IMR-90 (cell line): ENCODE data around the gene PRKG2. TPM values are rescaled to one million over a fixed set of nuclear protein-coding genes. Genes with fewer than 3 reads are reported as not detected.

Experiments
- ATAC-seq: fragments of 200-7000 bp; cut with Tn5 transposase; 2 replicates; pipeline ENCODE4 v1.9.1; 2020; ENCODE audit warnings: low read depth, mild to moderate bottlenecking, moderate library complexity
- BruUV-seq: library from RNA; stranded (reverse); fragments of 400-500 nt; replicated peaks from 2 replicates; lab custom pipeline; 2021; lab: Mats Ljungman, UMichigan
- CTCF ChIA-PET: fragments of 300-600 bp; formaldehyde crosslinking; extraction: SDS; loops from one replicate; lab custom pipeline; 2021; ENCODE audit warnings: antibody characterized with exemption; lab: Yijun Ruan, JAX
- POLR2A ChIA-PET: fragments of 300-600 bp; sonication (Branson Sonifier 250); formaldehyde crosslinking; loops from one replicate; lab custom pipeline; 2022; ENCODE audit warnings: antibody characterized with exemption; ENCODE audit not compliant: unreplicated experiment; lab: Charles Lee
- DNase-seq: peaks from one replicate; pipeline ENCODE4 v3.0.0; 2013
- H2AFZ ChIP-seq: replicated peaks from 2 replicates; pipeline ENCODE3; 2013; ENCODE audit warnings: low read length, mild to moderate bottlenecking; ENCODE audit not compliant: poor library complexity
- H2AK5ac ChIP-seq: 2 replicates; pipeline ENCODE4 v1.6.1; 2013; ENCODE audit warnings: low read depth, low read length, inconsistent platforms
- H2AK9ac ChIP-seq: replicated peaks from 2 replicates; pipeline ENCODE3; 2013; ENCODE audit warnings: mild to moderate bottlenecking, low read depth, low read length, moderate library complexity; ENCODE audit not compliant: poor library complexity
- H2BK120ac ChIP-seq: 2 replicates; pipeline ENCODE4 v1.6.1; 2013; ENCODE audit warnings: low read depth, low read length, inconsistent platforms
- H2BK15ac ChIP-seq: 3 replicates; pipeline ENCODE4 v1.6.1; 2013; ENCODE audit warnings: low read depth, low read length, inconsistent platforms
- H2BK20ac ChIP-seq: 2 replicates; pipeline ENCODE4 v1.6.1; 2013; ENCODE audit warnings: low read depth, mild to moderate bottlenecking, inconsistent platforms, low read length, moderate library complexity
- H2BK5ac ChIP-seq: 2 replicates; pipeline ENCODE4 v1.6.1; 2013; ENCODE audit warnings: mild to moderate bottlenecking, low read depth, low read length, inconsistent platforms; ENCODE audit not compliant: poor library complexity, severe bottlenecking
- H3K14ac ChIP-seq: replicated peaks from 2 replicates; pipeline ENCODE4 v1.6.1; 2013; ENCODE audit warnings: low read depth, low read length, inconsistent platforms
- H3K18ac ChIP-seq: 2 replicates; pipeline ENCODE4 v1.6.1; 2013; ENCODE audit warnings: low read depth, low read length, control low read depth
- H3K23ac ChIP-seq: 2 replicates; pipeline ENCODE4 v1.6.1; 2013; ENCODE audit warnings: low read depth, low read length, inconsistent platforms
- H3K27ac ChIP-seq: 2 replicates; pipeline ENCODE4 v1.5.1; 2013; ENCODE audit warnings: mild to moderate bottlenecking, control low read depth, low read length; ENCODE audit not compliant: insufficient read depth
- H3K27me3 ChIP-seq: 2 replicates; pipeline ENCODE4 v1.6.1; 2013; ENCODE audit warnings: low read length; ENCODE audit not compliant: control insufficient read depth, insufficient read depth
- H3K36me3 ChIP-seq: 2 replicates; pipeline ENCODE4 v1.6.1; 2013; ENCODE audit warnings: low read length, mixed read lengths; ENCODE audit not compliant: control insufficient read depth, insufficient read depth
- H3K4ac ChIP-seq: 2 replicates; pipeline ENCODE4 v1.6.1; 2013; ENCODE audit warnings: low read depth, low read length, inconsistent platforms
- H3K4me1 ChIP-seq: 2 replicates; pipeline ENCODE4 v1.6.1; 2013; ENCODE audit warnings: low read length, mixed read lengths; ENCODE audit not compliant: control insufficient read depth, insufficient read depth
- H3K4me2 ChIP-seq: 2 replicates; pipeline ENCODE4 v1.6.1; 2013; ENCODE audit warnings: low read depth, mild to moderate bottlenecking, control low read depth, low read length, moderate library complexity
- H3K4me3 ChIP-seq: 2 replicates; pipeline ENCODE4 v1.5.1; 2013; ENCODE audit warnings: low read depth, mild to moderate bottlenecking, control low read depth, low read length, moderate library complexity; ENCODE audit not compliant: insufficient read depth
- H3K56ac ChIP-seq: 2 replicates; pipeline ENCODE4 v1.6.1; 2013; ENCODE audit warnings: low read length, inconsistent platforms; ENCODE audit not compliant: insufficient read depth; ENCODE audit errors: extremely low read depth
- H3K79me1 ChIP-seq, 2 experiments: 2 replicates each; pipeline ENCODE4 v1.6.1; 2013; ENCODE audit warnings: low read length in 2 of 2, inconsistent platforms in 1 of 2, low read depth in 1 of 2
- H3K9ac ChIP-seq: 2 replicates; pipeline ENCODE4 v1.6.1; 2013; ENCODE audit warnings: low read depth, low read length, control low read depth
- H3K9me1 ChIP-seq: 2 replicates; pipeline ENCODE4 v1.6.1; 2013; ENCODE audit warnings: low read length, inconsistent platforms; ENCODE audit not compliant: insufficient read depth
- H3K9me3 ChIP-seq: 2 replicates; pipeline ENCODE4 v1.6.1; 2013; ENCODE audit warnings: low read length; ENCODE audit not compliant: control insufficient read depth, insufficient read depth
- H4K20me1 ChIP-seq: 2 replicates; pipeline ENCODE4 v1.6.1; 2013; ENCODE audit warnings: low read length, inconsistent platforms; ENCODE audit not compliant: insufficient read depth
- H4K5ac ChIP-seq: 2 replicates; pipeline ENCODE4 v1.6.1; 2013; ENCODE audit warnings: mild to moderate bottlenecking, low read depth, low read length, control low read depth
- H4K8ac ChIP-seq, 2 experiments: 2 replicates each; pipeline ENCODE4 v1.6.1; 2013; ENCODE audit warnings: low read depth in 2 of 2, low read length in 2 of 2, control low read depth in 1 of 2, inconsistent platforms in 1 of 2
- H4K91ac ChIP-seq: 2 replicates; pipeline ENCODE4 v1.6.1; 2013; ENCODE audit warnings: low read depth, low read length, inconsistent platforms; ENCODE audit not compliant: insufficient read depth
- BHLHE40 ChIP-seq: fragments of 150-350 bp; IDR thresholded peaks from 2 replicates; pipeline ENCODE4 v1.6.1; 2016; ENCODE audit warnings: mild to moderate bottlenecking, low read depth, low read length
- CEBPB ChIP-seq: IDR thresholded peaks from 2 replicates; pipeline ENCODE4 v1.6.1; 2012; ENCODE audit warnings: low read depth, low read length, improper control_type of control experiment
- CHD1 ChIP-seq: IDR thresholded peaks from 2 replicates; pipeline ENCODE4 v1.6.1; 2012; ENCODE audit warnings: low read depth, low read length, improper control_type of control experiment
- FOS ChIP-seq: fragments of 150-350 bp; IDR thresholded peaks from 2 replicates; pipeline ENCODE4 v1.6.1; 2016; ENCODE audit warnings: low read depth, low read length
- MAFK ChIP-seq: IDR thresholded peaks from 2 replicates; pipeline ENCODE4 v1.6.1; 2012; ENCODE audit warnings: low read depth, low read length, improper control_type of control experiment
- MAZ ChIP-seq: IDR thresholded peaks from 2 replicates; pipeline ENCODE4 v1.6.1; 2012; ENCODE audit warnings: low read depth, mild to moderate bottlenecking, low read length, improper control_type of control experiment, moderate library complexity, borderline replicate concordance
- MXI1 ChIP-seq: IDR thresholded peaks from 2 replicates; pipeline ENCODE4 v1.6.1; 2012; ENCODE audit warnings: low read depth, mild to moderate bottlenecking, low read length, moderate library complexity, borderline replicate concordance
- RAD21 ChIP-seq: IDR thresholded peaks from 2 replicates; pipeline ENCODE4 v1.6.1; 2012; ENCODE audit warnings: low read length, improper control_type of control experiment
- RCOR1 ChIP-seq: IDR thresholded peaks from 2 replicates; pipeline ENCODE4 v1.6.1; 2012; ENCODE audit warnings: mild to moderate bottlenecking, low read length, improper control_type of control experiment; ENCODE audit not compliant: insufficient replicate concordance
- RFX5 ChIP-seq: IDR thresholded peaks from 2 replicates; pipeline ENCODE4 v1.8.0; 2012; ENCODE audit warnings: low read depth, mild to moderate bottlenecking, low read length, moderate library complexity
- SMC3 ChIP-seq: fragments of 150-350 bp; IDR thresholded peaks from 2 replicates; pipeline ENCODE4 v1.6.1; 2016; ENCODE audit warnings: low read depth, mild to moderate bottlenecking, antibody characterized with exemption, low read length, moderate library complexity
- WGBS, 2 experiments: methylation state at CpG; one replicate each; pipeline versions ENCODE4 v1.1.5 to v1.1.7; 2013; ENCODE audit warnings: missing lambda C conversion rate in 2 of 2; ENCODE audit not compliant: insufficient read length in 1 of 2; ENCODE audit errors: extremely low coverage in 2 of 2; 5-methylcytosine and 5-hydroxymethylcytosine counted together
- dilution Hi-C: fragments of 300-500 bp; cut with HindIII; formaldehyde crosslinking; loops from one replicate; pipeline ENCODE4 v1.14.3; 2018; ENCODE audit warnings: low sequenced_read_pairs; ENCODE audit not compliant: unreplicated experiment
- in situ Hi-C: fragments of 300-500 bp; cut with MboI; formaldehyde crosslinking; loops from 3 replicates; pipeline ENCODE4 v1.14.3; 2019; ENCODE audit warnings: low sequenced_read_pairs, inconsistent platforms, mixed read lengths
- intact Hi-C: fragments of 100-400 bp; cut with micrococcal nuclease; formaldehyde crosslinking; loops from 2 replicates; pipeline ENCODE4 v1.10.0; 2022
- polyA plus RNA-seq, 3 experiments: library from polyadenylated mRNA; depleted of rRNA; stranded (reverse); fragments of >200 nt; gene quantifications; 2 replicates each; pipeline ENCODE4 v1.2.3, GENCODE V29; 2012; ENCODE audit warnings: low replicate concordance in 1 of 3
- total RNA-seq: library from RNA; depleted of rRNA; stranded (reverse); fragments of >200 nt; gene quantifications from 2 replicates; pipeline ENCODE4 v1.2.3, GENCODE V29; 2012
- TF ChIP-seq, protein P1 (sequence below): fragments of 150-350 bp; IDR thresholded peaks from 2 replicates; pipeline ENCODE4 v1.6.1; 2017; ENCODE audit warnings: mild to moderate bottlenecking, antibody characterized with exemption, low read length, low read depth
- TF ChIP-seq, protein P2 (sequence below): conservative IDR thresholded peaks from 2 replicates; pipeline ENCODE4 v1.5.1; 2012; ENCODE audit warnings: mild to moderate bottlenecking, low read depth, low read length, improper control_type of control experiment
- TF ChIP-seq, protein P3 (sequence below): fragments of 150-350 bp; IDR thresholded peaks from 2 replicates; pipeline ENCODE4 v1.6.1; 2016; ENCODE audit warnings: low read depth, mild to moderate bottlenecking, low read length, moderate library complexity, borderline replicate concordance

Gene PRKG2
- total and polyA plus RNA-seq, 2 of the 4 experiments (the other 2 are of a cell fraction) = 0.44 to 2.0 TPM

DNA sequence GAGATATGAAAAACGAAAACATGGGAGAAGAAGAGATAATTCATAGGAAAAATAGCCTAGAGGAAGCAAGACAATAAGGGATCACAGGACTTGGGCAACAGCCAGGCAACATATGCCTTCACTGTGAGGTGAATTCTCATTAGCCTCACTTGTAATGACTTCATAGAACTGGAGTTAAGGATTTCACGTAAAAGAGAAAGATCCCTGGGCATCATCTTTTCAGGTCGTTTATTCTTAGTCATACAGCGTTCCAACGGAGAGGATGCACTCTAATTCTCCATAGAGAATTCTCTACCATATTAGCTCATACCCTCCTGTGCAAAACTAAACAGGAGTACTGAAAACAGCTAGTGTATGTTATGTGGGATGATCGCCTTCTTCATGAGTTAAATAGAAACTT is 1.4 kb downstream of the PRKG2 start:
- H3K9me3 ChIP-seq = no peaks in the 10 kb centered on the region
- no peak overlapping the region for H4K91ac ChIP-seq
- no peak overlapping the region for H3K4ac ChIP-seq
- H4K5ac ChIP-seq = no peak overlapping the region
- POLR2A ChIA-PET = no interaction called here
- no peak overlapping the region for H2BK120ac ChIP-seq
- no peaks in the 10 kb centered on the region for H4K20me1 ChIP-seq
- no peak overlapping the region for H3K23ac ChIP-seq
- no peak overlapping the region for H3K18ac ChIP-seq
- H4K8ac ChIP-seq = no peak overlapping the region; a peak in 1 of 4 replicates
- no peak overlapping the region for H2BK5ac ChIP-seq
- no peak overlapping the region for H3K9ac ChIP-seq
- intact Hi-C loops (loop anchor here (5.0 kb wide), 2 partner anchors 44 to 141 kb away; no protein-coding TSS in a partner anchor), in situ Hi-C loops (no loop called here), dilution Hi-C loops (no loop called here)
- H3K27me3 ChIP-seq = peaks cover 2% of the 10 kb centered on the region; the same call in 1 of the 2 replicates
- H3K4me2 ChIP-seq = peak overlapping the region; percentile 68; the same call in 1 of the 2 replicates
- no peak overlapping the region for H2AK9ac ChIP-seq
- no peaks in the 10 kb centered on the region for H3K9me1 ChIP-seq
- H2AFZ ChIP-seq = no peak overlapping the region
- DNase-seq (no peak), ATAC-seq (no peak)
- no peak overlapping the region for H3K14ac ChIP-seq
- TF ChIP-seq MAZ (no peak), RAD21 (no peak), BHLHE40 (no peak), CEBPB (no peak), RCOR1 (no peak), RFX5 (no peak), SMC3 (no peak), MAFK (no peak), FOS (no peak), MXI1 (no peak), CHD1 (no peak)
- TF ChIP-seq, protein P1, sequence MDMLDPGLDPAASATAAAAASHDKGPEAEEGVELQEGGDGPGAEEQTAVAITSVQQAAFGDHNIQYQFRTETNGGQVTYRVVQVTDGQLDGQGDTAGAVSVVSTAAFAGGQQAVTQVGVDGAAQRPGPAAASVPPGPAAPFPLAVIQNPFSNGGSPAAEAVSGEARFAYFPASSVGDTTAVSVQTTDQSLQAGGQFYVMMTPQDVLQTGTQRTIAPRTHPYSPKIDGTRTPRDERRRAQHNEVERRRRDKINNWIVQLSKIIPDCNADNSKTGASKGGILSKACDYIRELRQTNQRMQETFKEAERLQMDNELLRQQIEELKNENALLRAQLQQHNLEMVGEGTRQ = no peak
- TF ChIP-seq, protein P2, sequence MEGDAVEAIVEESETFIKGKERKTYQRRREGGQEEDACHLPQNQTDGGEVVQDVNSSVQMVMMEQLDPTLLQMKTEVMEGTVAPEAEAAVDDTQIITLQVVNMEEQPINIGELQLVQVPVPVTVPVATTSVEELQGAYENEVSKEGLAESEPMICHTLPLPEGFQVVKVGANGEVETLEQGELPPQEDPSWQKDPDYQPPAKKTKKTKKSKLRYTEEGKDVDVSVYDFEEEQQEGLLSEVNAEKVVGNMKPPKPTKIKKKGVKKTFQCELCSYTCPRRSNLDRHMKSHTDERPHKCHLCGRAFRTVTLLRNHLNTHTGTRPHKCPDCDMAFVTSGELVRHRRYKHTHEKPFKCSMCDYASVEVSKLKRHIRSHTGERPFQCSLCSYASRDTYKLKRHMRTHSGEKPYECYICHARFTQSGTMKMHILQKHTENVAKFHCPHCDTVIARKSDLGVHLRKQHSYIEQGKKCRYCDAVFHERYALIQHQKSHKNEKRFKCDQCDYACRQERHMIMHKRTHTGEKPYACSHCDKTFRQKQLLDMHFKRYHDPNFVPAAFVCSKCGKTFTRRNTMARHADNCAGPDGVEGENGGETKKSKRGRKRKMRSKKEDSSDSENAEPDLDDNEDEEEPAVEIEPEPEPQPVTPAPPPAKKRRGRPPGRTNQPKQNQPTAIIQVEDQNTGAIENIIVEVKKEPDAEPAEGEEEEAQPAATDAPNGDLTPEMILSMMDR = no peak
- TF ChIP-seq, protein P3, sequence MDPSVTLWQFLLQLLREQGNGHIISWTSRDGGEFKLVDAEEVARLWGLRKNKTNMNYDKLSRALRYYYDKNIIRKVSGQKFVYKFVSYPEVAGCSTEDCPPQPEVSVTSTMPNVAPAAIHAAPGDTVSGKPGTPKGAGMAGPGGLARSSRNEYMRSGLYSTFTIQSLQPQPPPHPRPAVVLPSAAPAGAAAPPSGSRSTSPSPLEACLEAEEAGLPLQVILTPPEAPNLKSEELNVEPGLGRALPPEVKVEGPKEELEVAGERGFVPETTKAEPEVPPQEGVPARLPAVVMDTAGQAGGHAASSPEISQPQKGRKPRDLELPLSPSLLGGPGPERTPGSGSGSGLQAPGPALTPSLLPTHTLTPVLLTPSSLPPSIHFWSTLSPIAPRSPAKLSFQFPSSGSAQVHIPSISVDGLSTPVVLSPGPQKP = no peak
- H3K56ac ChIP-seq = no peak overlapping the region
- no peaks in the 10 kb centered on the region for H3K36me3 ChIP-seq
- H3K27ac ChIP-seq = no peak overlapping the region
- peaks cover 2% of the 10 kb centered on the region; the same call in 1 of the 2 replicates for H3K4me1 ChIP-seq
- H2AK5ac ChIP-seq = no peak overlapping the region
- WGBS, 2 experiments = 71% methylated on average over 1 of the region's 6 CpGs; no CpG with 5 or more reads in 1 of the 2 experiments
- H2BK15ac ChIP-seq = no peak overlapping the region; the same call in 2 of the 3 replicates
- CTCF ChIA-PET = interaction anchor here (1.0 kb wide), 1 partner anchor 15 kb away, joined by 4 read pairs; no protein-coding TSS in a partner anchor
- BruUV-seq = no TSS peak
- H3K4me3 ChIP-seq = peak overlapping the region; percentile 11; the same call in 1 of the 2 replicates
- H2BK20ac ChIP-seq = no peak overlapping the region
- H3K79me1 ChIP-seq = no peaks in the 10 kb centered on the region
